SK-N-DZ (cell line): Measurements from ENCODE around the gene STAM2.
"Not testable (repeated sequence)": the region's sequence is repeated elsewhere in the genome, so short reads cannot be mapped to it uniquely, and the experiment has no call there.

Experiments used
- DNase-seq: peaks from one replicate; pipeline ENCODE4 v3.0.0-alpha.2; 2015; ENCODE audit warnings: low spot score

STAM2 gene

DNA sequence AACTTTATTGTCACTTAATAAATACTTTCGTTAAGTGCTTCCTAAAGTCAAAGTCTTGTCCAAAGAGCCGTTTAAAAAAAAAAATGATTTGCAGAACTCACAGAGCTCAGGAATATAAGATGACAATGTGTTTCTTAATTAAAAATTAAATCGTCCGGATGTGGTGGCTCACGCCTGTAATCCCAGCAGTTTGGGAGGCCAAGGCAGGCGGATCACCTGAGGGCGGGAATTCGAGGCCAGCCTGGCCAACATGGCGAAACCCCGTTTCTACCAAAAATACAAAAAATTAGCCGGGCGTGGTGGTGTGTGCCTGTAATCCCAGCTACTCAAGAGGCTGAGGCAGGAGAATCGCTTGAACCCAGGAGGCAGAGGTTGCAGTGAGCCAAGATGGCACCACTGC is 68.4 kb downstream of the STAM2 start:
- not testable (repeated sequence) for DNase-seq

DNA sequence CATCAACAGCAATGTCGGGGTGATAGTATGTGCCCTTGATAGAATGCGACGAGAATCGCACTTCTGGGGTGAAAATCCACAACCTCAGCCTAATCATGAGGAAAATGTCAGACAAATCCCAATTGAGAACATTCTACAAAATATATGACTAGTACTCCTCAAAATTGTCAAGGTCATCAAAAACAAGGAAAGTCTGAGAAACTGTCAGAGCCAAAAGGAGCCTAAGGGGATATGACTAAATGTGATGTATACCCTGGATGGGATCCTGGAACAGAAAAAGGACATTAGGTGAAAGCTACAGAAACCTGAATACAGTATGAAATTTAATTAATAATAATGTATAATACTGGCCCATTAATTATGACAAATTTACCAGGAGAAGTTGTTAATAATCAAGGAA is 69.1 kb downstream of the STAM2 start:
- no peak for DNase-seq

- no peak for DNase-seq
Measured at GRCh38 chr2:152103271-152103670, 72.3 kb downstream of the STAM2 start.

- no peak for DNase-seq
Measured at GRCh38 chr2:152100961-152101360, 74.6 kb downstream of the STAM2 start.

DNA sequence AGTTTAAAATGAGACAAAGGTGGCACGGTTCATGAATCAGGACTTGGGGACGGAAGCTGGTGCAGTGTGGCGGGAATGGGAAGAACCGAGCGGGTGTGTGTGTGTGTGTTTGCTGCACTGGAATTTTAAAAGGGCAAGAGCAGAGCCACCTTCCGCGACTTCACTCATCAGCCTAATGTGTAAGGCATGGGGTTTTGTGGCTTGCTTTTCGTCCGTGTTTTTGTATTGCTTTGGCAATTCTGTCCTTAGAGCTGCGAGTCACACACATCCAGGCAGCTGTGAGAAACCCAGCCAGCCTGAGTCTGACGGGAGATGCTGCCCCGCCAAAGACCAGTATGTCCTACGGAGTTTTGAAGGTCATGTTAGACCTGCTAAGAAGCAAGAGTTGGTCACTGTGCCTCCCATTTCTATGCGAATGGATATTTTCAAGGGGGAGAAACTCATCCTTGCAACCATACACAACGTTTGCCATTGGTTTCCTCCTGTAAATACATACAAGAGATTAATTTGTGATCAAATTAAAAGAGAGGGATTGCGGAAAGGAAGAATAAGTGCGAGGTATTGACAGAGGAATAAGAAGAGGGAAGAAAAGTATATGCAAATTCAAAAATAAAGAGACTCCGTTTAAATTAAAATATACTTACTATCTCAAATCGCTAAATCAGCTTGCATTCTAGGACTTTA is 76.1 kb downstream of the STAM2 start:
- DNase-seq, result peak; percentile 55

GRCh38 chr2:152098496-152099366 is 76.8 kb downstream of the STAM2 start, which contains the start of gene CACNB4:
TSS of gene CACNB4 (minus strand) at chr2:152099044.
- DNase-seq, result peak; percentile 70

GRCh38 chr2:152097801-152098495 is 77.6 kb downstream of the STAM2 start:
- DNase-seq, result peak; percentile 46

DNA sequence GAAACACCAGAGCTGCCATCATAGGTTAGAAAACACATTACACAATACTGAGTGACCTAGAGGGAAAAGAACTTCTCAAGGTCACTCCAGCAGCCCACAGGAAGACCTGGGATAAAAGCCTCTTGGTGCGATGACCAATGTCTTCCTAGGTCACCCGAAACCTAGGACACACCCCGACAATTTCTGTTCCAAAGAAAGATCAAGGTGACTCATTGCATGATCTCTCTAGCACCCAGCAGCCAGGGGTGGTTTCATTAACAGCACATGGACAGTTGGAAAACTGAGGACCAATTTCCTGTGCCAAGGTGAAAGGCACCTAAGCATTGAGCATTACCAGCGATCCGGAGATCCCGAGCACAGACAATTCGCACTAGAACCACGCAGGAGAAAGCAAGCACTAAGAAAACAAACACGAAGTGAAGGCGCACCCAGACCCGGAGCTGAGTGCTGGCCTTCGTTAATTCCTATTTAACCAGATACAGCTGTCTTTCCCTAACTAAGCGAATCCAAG is 78.2 kb downstream of the STAM2 start:
- DNase-seq, result peak; percentile 21

DNA sequence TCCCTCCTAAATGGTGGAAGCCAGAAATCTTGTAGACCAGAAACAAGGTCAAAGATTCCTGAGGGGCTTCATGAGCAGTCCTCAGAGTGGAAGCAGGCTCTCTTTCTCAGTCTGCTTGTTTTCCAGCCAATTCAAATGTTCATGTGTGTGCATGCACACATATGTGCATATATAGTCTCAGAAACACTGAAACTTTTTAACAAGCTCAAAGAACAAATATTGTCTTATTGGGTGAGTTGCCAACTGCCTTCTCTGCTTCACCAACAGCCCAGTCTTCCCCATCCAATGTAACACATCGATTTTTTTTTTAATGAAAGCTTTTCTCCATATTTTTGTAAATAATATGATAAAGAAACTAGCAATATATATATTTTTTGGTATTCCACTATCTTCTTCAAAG is 80.4 kb downstream of the STAM2 start:
- DNase-seq, result no peak

- no peak for DNase-seq
Measured at GRCh38 chr2:152094014-152094413, 81.5 kb downstream of the STAM2 start.

DNA sequence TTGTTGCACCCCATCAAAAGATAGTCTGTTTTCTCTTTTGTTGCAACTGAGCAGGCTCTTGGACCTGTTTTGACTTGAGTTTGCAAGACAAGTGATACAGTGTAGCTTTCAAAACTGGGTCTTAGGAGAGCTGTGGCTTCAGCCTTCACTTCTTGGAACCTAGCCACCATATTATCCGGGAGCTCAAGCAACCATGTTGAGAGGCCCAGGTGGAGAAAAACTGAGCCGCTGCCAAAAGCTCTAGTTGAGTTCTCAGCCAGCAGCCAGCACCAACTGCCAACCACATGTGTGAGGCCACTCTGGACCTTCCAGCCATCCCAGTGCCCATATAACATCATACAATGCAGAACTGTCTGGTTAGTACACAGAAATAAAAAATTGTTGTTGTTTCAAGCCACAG is 82.1 kb downstream of the STAM2 start:
- DNase-seq, result no peak

- no peak for DNase-seq
Measured at GRCh38 chr2:152092095-152092494, 83.5 kb downstream of the STAM2 start.

- not testable (repeated sequence) for DNase-seq
Measured at GRCh38 chr2:152090726-152091125, 84.8 kb downstream of the STAM2 start.

- DNase-seq, result no peak
Measured at GRCh38 chr2:152089238-152089637, 86.3 kb downstream of the STAM2 start.

GRCh38 chr2:152088006-152088405 is 87.6 kb downstream of the STAM2 start:
- DNase-seq, result no peak

DNA sequence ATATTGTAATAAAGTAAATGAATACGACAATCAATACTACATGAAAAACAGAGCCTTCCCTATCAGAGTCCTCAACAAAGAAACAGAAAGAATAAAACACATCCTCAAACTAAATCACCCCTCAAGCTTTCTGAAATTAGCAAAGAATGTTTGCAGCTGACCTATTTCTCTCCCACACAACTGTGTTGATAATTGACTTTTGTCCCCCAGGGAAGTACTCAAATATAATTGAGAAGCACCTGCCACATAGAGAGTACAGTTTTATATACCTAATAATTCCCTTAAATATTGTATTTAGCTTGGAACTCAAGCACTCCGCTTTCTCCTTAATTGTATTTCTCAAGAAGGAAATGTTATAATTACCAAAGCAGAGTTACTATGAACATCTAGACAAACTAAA is 89.3 kb downstream of the STAM2 start:
- no peak for DNase-seq

GRCh38 chr2:152084076-152084475 is 91.5 kb downstream of the STAM2 start:
- DNase-seq, result no peak

- DNase-seq, result no peak
Measured at GRCh38 chr2:152083202-152083875, 92.2 kb downstream of the STAM2 start.

GRCh38 chr2:152078662-152079061 is 96.9 kb downstream of the STAM2 start:
- no peak for DNase-seq

- no peak for DNase-seq
Measured at GRCh38 chr2:152078023-152078422, 97.5 kb downstream of the STAM2 start.

GRCh38 chr2:152075461-152076050 is 100.0 kb downstream of the STAM2 start:
- DNase-seq, result no peak
